Dendritic cell treated with granulocyte-macrophage colony-stimulating factor and Interleukin-4, amounts not matched to agents 40 ng/mL and 50 ng/mL, for 4 days (primary cell): ENCODE data around the gene SUN1.
"Not testable (repeated sequence)": the region's sequence is repeated elsewhere in the genome, so short reads cannot be mapped to it uniquely, and the experiment has no call there.

ENCODE experiments used
- H3K27ac Mint-ChIP-seq: one replicate; pipeline ENCODE4 v1.8.0; 2022; ENCODE audit warnings: mild to moderate bottlenecking, mixed read lengths
- H3K27me3 Mint-ChIP-seq: one replicate; pipeline ENCODE4 v1.8.0; 2022; ENCODE audit warnings: mild to moderate bottlenecking, mixed read lengths
- H3K36me3 Mint-ChIP-seq: one replicate; pipeline ENCODE4 v1.8.0; 2022; ENCODE audit warnings: low read depth, mixed read lengths
- H3K4me1 Mint-ChIP-seq: one replicate; pipeline ENCODE4 v1.8.0; 2022; ENCODE audit warnings: low read depth, mixed read lengths
- H3K4me3 Mint-ChIP-seq: one replicate; pipeline ENCODE4 v1.8.0; 2022; ENCODE audit warnings: mild to moderate bottlenecking, moderate library complexity, mixed read lengths
- H3K9me3 Mint-ChIP-seq: one replicate; pipeline ENCODE4 v1.8.0; 2022; ENCODE audit warnings: mixed read lengths
- intact Hi-C: fragments of 100-400 bp; cut with micrococcal nuclease; formaldehyde crosslinking; loops from one replicate; pipeline ENCODE4 v1.15.0; 2022

The SUN1 gene

DNA sequence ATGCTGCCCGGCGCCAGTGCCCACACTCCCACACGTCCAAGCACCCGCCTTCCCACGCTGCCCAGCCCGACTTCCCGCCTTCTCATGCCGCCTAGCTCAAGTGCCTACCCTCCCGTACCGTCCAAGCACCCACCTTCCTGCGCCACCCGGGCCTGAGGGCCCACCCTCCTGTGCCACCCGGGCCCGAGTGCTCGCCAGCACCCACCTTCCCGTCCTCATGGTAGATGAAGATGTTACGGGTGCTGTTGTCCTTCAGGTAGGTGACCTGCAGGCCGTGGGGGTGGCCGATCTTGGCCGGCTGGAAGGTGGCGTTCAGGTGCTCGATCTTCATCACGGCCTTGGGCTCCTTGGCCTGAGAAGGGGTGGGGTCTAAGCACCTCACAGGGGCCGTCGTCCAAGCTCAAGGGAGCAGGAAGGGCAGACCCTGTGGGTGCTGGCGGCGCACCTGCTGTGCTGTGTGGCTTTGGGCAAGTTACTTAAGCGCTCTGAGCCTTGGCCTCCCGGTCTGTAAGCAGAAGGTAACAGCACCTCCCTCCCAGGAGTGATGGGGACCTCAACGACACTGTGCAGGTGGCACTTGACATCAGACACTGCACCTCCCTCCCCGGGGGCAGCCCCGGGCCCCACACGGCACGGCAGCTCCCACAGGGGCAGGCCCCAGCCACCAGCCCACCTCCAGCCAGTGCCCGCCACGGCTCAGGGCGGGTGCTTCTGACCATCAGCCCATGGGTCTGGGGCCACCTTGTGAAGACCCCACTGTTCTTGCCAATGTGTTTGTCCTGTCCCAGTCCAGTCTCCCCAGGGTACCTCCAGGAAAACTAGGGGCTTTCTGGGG lies 71.9 kb downstream of the SUN1 start:
- intact Hi-C loops = loop anchor here (5.0 kb wide), 1 partner anchor 233 kb away; a partner anchor contains a TSS
- peak overlapping the region; percentile 57 for H3K27ac Mint-ChIP-seq
- H3K4me1 Mint-ChIP-seq = peaks cover 74% of the 10 kb centered on the region

DNA sequence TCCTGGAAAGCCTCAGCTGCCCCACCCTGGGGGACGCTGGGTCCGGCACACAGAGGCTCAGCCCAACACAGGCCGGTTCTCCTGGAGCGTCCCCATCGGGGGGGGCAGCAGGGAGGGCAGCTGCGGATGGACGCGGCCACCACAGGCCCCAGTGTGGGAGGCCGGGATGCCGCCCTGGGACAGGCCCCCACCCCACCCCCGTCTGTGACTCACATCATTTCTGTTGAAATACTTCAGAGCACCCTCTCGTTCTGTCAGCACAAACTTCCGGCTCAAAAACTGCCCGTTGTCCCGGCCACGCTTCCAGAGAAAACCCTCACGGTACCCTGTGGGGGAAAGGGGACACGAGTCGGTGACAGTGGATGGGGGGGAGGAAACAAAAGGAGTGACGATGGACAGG lies 72.6 kb downstream of the SUN1 start:
- H3K27me3 Mint-ChIP-seq = no peaks in the 10 kb centered on the region
- intact Hi-C loops = loop anchor here (5.0 kb wide), 1 partner anchor 232 kb away; a partner anchor contains a TSS
- peaks cover 73% of the 10 kb centered on the region for H3K4me1 Mint-ChIP-seq
- H3K9me3 Mint-ChIP-seq = no peaks in the 10 kb centered on the region
- H3K4me3 Mint-ChIP-seq = no peak overlapping the region
- peaks cover 53% of the 10 kb centered on the region for H3K36me3 Mint-ChIP-seq
- H3K27ac Mint-ChIP-seq = peak overlapping the region; percentile 57

More for the DNA sequence above, 71.9 kb downstream of the SUN1 start:
- Mint-ChIP-seq H3K4me3 (no peak overlapping the region), H3K27me3 (no peaks in the 10 kb centered on the region), H3K9me3 (no peaks in the 10 kb centered on the region), H3K36me3 (peaks cover 60% of the 10 kb centered on the region)

DNA sequence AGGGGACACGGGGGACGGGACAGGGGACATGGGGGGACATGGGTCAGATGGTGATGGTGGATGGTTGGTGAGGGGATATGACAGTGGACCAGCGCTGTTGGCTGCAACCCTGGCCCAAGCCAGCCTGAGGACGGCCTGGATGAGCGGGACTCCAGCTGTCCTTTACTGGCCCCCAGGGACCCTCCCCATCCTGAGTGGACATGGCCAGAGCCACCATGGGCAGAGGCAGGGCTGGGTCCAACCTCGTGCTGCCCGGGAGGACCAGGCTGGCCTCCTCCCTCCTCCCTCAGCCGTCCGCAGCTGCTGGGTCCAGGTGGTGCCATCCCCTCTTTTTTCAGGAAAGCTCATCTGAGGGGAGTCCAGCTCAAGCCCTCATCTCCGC lies 74.5 kb downstream of the SUN1 start:
- H3K4me3 Mint-ChIP-seq = no peak overlapping the region
- H3K36me3 Mint-ChIP-seq = peaks cover 44% of the 10 kb centered on the region
- no peaks in the 10 kb centered on the region for H3K9me3 Mint-ChIP-seq
- H3K27ac Mint-ChIP-seq = no peak overlapping the region
- H3K4me1 Mint-ChIP-seq = peaks cover 77% of the 10 kb centered on the region
- intact Hi-C loops = loop anchor here (2.0 kb wide), 1 partner anchor 46 kb away; no protein-coding TSS in a partner anchor
- no peaks in the 10 kb centered on the region for H3K27me3 Mint-ChIP-seq

DNA sequence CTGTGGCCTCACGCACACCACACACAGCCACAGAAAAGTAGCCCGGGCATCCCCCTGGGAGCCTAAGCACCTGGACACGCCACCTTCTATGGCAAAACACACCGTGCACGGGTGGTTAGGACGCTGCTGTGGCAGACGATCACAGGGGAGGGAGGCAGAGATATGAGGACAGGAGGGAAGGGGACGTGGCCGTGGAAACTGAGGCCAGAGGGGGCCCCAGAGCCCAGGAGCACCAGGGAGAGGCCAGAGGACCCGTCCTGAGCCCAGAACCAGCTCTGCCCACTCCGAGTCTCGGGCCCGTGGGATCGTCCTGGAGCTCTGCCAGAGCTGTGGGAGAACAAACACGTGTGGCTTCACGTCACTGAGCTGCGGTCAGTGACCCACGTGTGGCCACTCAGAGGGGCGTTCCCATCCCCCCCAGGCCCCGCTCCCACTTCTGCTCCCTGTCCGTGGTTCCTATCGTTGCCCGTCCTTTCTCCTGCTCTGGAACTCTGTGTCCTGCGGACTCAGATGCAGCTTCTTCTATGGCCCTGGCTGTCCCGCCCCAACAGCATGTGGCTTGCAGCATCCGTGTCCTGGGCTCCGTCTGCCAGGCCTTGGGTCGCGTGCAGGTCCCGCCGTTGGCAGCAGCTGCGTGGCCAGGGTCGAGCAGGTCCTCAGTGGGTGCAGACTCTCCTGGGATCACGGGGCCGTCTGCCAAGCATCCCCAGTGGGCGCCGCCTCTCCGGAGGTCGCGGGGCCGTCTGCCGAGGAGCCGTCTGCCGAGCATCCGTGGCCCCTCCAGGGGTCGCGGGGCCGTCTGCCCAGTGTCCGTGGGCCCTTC lies 75.1 kb downstream of the SUN1 start:
- no peak overlapping the region for H3K4me3 Mint-ChIP-seq
- intact Hi-C loops = loop anchor here (2.0 kb wide), 1 partner anchor 45 kb away; no protein-coding TSS in a partner anchor
- no peaks in the 10 kb centered on the region for H3K27me3 Mint-ChIP-seq
- peak overlapping the region; percentile 12 for H3K27ac Mint-ChIP-seq
- peaks cover 72% of the 10 kb centered on the region for H3K4me1 Mint-ChIP-seq
- H3K36me3 Mint-ChIP-seq = peaks cover 42% of the 10 kb centered on the region
- no peaks in the 10 kb centered on the region for H3K9me3 Mint-ChIP-seq

DNA sequence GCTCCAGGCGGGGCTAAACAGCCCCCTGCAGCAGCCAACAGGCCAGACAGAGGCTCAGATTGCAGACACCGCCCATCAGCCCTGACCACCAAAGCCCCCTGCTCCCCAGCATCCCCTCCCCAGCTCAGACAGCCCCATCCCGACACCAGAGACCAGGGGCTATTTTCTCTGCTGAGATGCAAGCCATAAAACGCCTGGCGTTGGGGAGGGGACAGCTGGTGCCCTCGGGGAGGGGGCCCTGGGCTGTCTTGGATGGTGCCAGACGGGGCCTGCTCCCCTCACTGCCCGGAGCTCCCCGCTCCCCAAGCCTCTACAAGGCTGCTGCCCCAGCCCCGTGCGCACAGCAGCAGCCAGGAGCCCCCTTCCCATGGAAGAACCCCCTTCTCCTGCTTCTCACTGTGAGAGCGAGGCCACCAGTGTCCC lies 75.9 kb downstream of the SUN1 start:
- Mint-ChIP-seq H3K36me3 (peaks cover 41% of the 10 kb centered on the region), H3K27me3 (no peaks in the 10 kb centered on the region), H3K4me3 (peak overlapping the region; percentile 28), H3K4me1 (peaks cover 72% of the 10 kb centered on the region), H3K9me3 (peaks cover 2% of the 10 kb centered on the region), H3K27ac (no peak overlapping the region)
- intact Hi-C loops = no loop called here

DNA sequence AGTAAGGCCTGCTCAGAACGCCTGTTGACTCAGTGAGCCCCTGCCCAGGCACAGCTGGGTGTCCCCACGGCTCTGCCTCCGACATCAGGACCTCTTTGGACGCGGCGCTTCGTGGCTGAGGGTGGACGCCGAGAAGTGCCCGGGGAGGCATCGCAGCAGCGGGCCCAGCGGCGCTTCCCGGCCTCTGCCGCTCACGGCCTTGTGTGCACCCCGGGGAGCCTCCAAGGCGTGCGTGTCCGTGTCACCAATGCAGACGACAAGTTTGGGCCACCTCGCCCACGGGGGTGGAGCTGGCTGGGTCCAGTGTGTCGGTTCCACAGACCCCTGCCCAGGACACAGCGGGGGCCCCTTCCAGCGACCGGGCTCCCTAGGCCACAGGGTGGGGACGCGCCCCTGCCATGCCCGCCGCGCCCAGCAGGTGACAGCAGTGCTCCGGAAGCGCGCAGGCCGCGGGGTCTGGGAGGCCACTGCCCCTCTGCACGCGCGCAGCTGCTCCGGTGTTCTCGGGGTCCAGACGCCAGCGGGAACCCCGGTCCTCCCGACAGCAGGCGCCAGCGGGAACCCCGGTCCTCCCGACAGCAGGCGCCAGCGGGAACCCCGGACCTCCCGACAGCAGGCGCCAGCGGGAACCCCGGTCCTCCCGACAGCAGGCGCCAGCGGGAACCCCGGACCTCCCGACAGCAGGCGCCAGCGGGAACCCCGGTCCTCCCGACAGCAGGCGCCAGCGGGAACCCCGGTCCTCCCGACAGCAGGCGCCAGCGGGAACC lies 76.5 kb downstream of the SUN1 start:
- Mint-ChIP-seq H3K36me3 (peaks cover 41% of the 10 kb centered on the region), H3K4me1 (peaks cover 72% of the 10 kb centered on the region), H3K4me3 (peak overlapping the region; percentile 28)
- H3K27ac Mint-ChIP-seq, H3K9me3 Mint-ChIP-seq, H3K27me3 Mint-ChIP-seq, intact Hi-C loops: not testable (repeated sequence)

DNA sequence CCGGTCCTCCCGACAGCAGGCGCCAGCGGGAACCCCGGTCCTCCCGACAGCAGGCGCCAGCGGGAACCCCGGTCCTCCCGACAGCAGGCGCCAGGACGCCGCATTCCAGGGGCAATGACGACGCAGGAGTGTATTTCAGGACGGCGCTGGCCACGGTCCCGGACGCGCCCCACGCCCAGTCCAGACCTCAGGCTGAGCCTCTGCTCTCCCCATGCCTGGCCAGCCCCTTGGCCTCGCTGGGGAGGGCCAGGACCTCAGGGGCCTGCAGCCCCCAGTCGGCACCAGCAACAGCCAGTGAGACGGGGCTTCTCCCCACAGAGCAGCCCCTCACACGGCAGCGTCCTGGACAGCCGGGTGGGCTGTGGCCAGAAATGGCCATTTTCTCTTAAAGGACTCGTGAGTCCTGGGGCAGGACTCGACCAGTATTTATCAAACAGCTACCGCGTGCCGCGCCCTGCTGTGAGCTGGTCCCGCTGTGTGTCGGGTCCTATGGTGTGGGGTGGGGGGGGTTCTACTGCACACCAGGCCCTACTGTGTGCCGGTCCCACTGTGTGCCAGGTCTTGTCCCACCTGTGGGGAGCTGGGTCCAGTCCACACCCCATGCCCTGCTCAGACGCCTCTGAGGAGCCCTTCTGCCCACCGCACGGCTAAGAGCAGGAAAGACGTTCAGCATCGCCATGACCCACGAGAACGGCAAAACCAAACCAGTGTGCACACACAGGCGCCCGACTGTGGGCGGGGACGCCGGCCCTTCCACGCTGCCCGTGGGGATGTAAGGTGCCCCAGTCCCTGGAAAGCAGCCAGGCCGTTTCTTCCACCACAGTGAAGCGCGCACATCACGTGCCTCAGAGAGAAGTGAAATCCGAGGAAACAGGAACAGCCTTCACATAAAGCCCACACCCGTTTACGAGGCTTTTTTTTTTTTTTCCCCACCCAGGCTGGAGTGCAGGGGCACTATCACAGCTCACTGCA lies 77.4 kb downstream of the SUN1 start:
- peak overlapping the region; percentile 72 for H3K27ac Mint-ChIP-seq
- intact Hi-C loops = loop anchor here (1.0 kb wide), 1 partner anchor 13 kb away; no protein-coding TSS in a partner anchor
- H3K27me3 Mint-ChIP-seq = no peaks in the 10 kb centered on the region
- peaks cover 77% of the 10 kb centered on the region for H3K4me1 Mint-ChIP-seq
- peaks cover 9% of the 10 kb centered on the region for H3K9me3 Mint-ChIP-seq
- H3K4me3 Mint-ChIP-seq = peak overlapping the region; percentile 55
- H3K36me3 Mint-ChIP-seq = peaks cover 41% of the 10 kb centered on the region

DNA sequence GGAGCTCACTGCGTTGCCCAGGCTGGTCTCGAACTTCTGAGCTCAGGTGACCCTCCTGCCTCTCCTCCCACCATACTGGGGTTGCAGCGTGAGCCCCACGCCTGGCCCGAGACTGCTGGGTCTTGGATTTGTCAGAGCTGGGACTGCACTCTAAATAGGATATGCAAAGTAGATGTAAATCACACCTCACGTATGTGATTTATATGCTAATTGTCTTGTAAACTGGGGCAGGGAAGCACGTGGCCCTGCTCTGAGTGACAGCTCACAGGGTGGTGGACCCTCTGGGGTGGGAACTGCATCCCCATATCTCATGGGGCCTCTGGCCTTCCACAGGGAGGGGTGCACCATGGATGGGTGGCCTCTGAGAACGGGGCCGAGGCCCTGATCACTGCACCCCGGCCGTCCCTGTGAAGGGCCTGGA lies 78.2 kb downstream of the SUN1 start:
- Mint-ChIP-seq H3K27me3 (no peaks in the 10 kb centered on the region), H3K4me3 (no peak overlapping the region), H3K36me3 (peaks cover 41% of the 10 kb centered on the region), H3K4me1 (peaks cover 78% of the 10 kb centered on the region), H3K9me3 (peaks cover 9% of the 10 kb centered on the region), H3K27ac (peak overlapping the region; percentile 72)
- intact Hi-C loops = loop anchor here (1.0 kb wide), 1 partner anchor 12 kb away; no protein-coding TSS in a partner anchor

DNA sequence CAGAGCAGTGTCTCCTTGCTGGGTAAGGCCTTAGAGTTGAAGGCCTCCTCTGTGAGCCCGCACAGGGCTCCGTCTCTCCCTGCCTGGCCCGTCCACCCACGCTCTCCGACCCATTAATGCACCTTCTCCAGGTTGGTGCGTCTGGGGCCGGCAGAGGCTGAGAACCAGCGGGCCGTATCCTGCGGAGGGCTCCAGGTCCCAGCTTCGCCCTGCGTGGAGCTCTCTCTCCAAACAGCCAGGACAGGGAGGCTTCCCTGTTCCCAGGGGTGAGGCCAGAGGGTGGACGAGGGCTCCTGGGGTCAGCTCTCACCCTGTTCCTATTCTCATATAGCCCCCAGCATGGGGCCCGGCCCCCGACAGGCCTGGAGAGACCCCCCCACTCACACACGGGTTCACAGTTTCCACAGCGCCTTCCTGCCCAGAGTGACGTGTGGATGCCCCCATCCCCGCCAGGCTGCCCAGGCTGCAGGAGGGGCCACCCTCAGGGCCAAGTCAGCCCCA lies 78.7 kb downstream of the SUN1 start:
- intact Hi-C loops = loop anchor here (1.0 kb wide), 1 partner anchor 11 kb away; no protein-coding TSS in a partner anchor
- H3K27ac Mint-ChIP-seq = peak overlapping the region; percentile 72
- H3K27me3 Mint-ChIP-seq = no peaks in the 10 kb centered on the region
- H3K9me3 Mint-ChIP-seq = peaks cover 9% of the 10 kb centered on the region
- H3K4me3 Mint-ChIP-seq = peak overlapping the region; percentile 26
- H3K4me1 Mint-ChIP-seq = peaks cover 78% of the 10 kb centered on the region
- peaks cover 46% of the 10 kb centered on the region for H3K36me3 Mint-ChIP-seq

DNA sequence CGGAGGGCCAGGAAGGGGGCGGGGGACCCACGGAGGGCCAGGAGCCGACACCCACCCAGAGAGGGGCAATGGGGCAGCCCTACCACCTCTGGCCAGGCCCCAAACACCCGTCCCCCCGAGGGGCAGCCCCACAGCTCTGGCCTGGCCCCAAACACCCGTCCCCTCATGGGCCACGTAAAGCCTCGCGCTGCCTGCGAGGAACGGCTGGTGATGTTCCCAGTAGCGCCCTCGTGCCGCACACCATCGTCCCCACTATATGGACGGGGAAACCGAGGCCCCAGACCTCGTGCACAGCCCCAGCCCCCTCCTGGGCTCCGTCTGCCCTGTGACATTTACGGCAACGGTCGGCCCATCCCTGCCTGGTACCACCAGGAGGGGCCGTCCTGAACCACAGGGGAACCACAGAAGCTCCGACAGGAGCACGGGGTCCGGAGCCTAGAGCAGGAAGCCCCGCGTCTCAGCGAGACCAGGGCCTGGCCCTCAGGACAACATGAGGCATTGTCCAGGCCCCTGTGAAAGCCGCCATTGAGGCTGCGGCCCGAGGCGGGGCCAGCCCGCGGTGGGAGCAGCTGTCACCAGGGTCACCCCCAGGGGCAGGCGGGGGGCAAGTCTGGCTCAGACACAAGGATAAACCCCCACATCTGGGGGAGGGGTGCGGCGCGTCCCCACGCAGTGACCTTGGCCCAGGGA lies 79.7 kb downstream of the SUN1 start:
- no peak overlapping the region for H3K4me3 Mint-ChIP-seq
- H3K36me3 Mint-ChIP-seq = peaks cover 54% of the 10 kb centered on the region
- H3K27ac Mint-ChIP-seq = no peak overlapping the region
- H3K27me3 Mint-ChIP-seq = peaks cover 3% of the 10 kb centered on the region
- peaks cover 82% of the 10 kb centered on the region for H3K4me1 Mint-ChIP-seq
- peaks cover 9% of the 10 kb centered on the region for H3K9me3 Mint-ChIP-seq
- intact Hi-C loops = no loop called here

DNA sequence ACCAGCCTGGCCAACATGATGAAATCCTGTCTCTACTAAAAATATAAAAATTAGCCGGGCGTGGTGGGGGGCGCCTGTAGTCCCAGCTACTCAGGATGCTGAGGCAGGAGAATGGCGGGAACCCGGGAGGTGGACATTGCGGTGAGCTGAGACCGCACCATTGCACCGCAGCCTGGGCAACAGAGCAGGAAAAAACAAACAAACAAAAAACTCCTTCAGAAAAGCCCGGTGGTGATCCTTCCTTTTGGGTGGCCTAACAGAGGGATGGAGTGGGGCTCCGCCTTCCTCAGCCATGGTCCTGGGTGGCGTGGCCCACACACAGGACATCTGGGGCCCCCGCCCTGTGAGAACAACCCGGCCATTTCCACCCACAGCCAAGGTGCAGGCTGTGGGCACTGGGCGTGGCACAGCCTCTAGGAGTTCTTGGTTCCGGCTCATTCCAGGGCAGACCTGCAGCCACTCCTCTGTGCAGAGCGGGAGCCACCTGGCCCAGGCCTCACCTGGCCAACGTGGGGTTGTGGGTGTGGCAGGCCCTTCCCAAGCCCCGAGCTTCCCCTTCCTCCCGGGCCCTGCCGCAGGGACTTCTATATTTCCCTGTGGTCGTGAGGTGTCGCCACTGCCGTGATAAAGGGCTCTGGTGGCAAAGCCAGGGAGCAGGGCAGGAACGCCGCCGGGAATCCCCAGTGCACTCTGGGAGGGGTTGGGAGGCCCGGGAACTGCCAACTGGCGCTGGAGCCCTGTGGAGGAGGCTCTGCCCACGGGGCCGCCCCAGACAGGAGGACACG lies 81.7 kb downstream of the SUN1 start:
- H3K36me3 Mint-ChIP-seq = peaks cover 66% of the 10 kb centered on the region
- H3K9me3 Mint-ChIP-seq = peaks cover 9% of the 10 kb centered on the region
- intact Hi-C loops = no loop called here
- no peak overlapping the region for H3K4me3 Mint-ChIP-seq
- peak overlapping the region; percentile 23 for H3K27ac Mint-ChIP-seq
- peaks cover 7% of the 10 kb centered on the region for H3K27me3 Mint-ChIP-seq
- H3K4me1 Mint-ChIP-seq = peaks cover 78% of the 10 kb centered on the region
